Neural cell (in vitro differentiated cells): ENCODE results near the gene TOP1. TPM values are rescaled to one million over a fixed set of nuclear protein-coding genes. Genes with fewer than 3 reads are reported as not detected.

Experiments used
- H2AFZ ChIP-seq: fragments of 200-600, 300-800 bp; sonication (generic), shearing (Covaris generic); 2 replicates; pipeline ENCODE4 v1.6.0; 2014; ENCODE audit warnings: low read depth, mild to moderate bottlenecking, antibody characterized with exemption, low read length, moderate library complexity
- H3F3A ChIP-seq: fragments of 200-600 bp; shearing (Covaris generic); 2 replicates; pipeline ENCODE4 v1.6.1; 2016; ENCODE audit warnings: mild to moderate bottlenecking, moderate library complexity, mixed read lengths, antibody characterized with exemption, low read length; ENCODE audit not compliant: insufficient read depth, poor library complexity, severe bottlenecking
- H3K27ac ChIP-seq: fragments of 200-600, 300-800 bp; sonication (generic), shearing (Covaris generic); 2 replicates; pipeline ENCODE4 v1.5.1; 2014; ENCODE audit warnings: mild to moderate bottlenecking, low read length, moderate library complexity
- H3K27me3 ChIP-seq: fragments of 300-800, 200-600 bp; sonication (generic), shearing (Covaris generic); 2 replicates; pipeline ENCODE4 v1.6.0; 2014; ENCODE audit warnings: mild to moderate bottlenecking, low read depth, low read length, moderate library complexity; ENCODE audit not compliant: insufficient read depth
- H3K36me3 ChIP-seq: fragments of 300-800, 200-600 bp; sonication (generic), shearing (Covaris generic); 2 replicates; pipeline ENCODE4 v1.5.1; 2014; ENCODE audit warnings: mild to moderate bottlenecking, antibody characterized with exemption, low read length, moderate library complexity; ENCODE audit not compliant: insufficient read depth
- H3K4me2 ChIP-seq: fragments of 300-800, 200-600 bp; sonication (generic), shearing (Covaris generic); 2 replicates; pipeline ENCODE4 v1.6.0; 2014; ENCODE audit warnings: mild to moderate bottlenecking, low read length
- H3K4me3 ChIP-seq: fragments of 300-800, 200-600 bp; sonication (generic), shearing (Covaris generic); 2 replicates; pipeline ENCODE4 v1.5.1; 2014; ENCODE audit warnings: mild to moderate bottlenecking, low read length, moderate library complexity
- H3K79me2 ChIP-seq: fragments of 200-600 bp; shearing (Covaris generic); replicated peaks from 2 replicates; pipeline ENCODE4 v1.6.0; 2014; ENCODE audit warnings: mild to moderate bottlenecking, low read length, moderate library complexity; ENCODE audit not compliant: insufficient read depth
- H3K9ac ChIP-seq: fragments of 300-800, 200-600 bp; sonication (generic), shearing (Covaris generic); 2 replicates; pipeline ENCODE4 v1.6.1; 2016; ENCODE audit warnings: mild to moderate bottlenecking, low read length, mixed read lengths
- H3K9me2 ChIP-seq: fragments of 200-600 bp; shearing (Covaris generic); 2 replicates; pipeline ENCODE4 v1.6.1; 2016; ENCODE audit warnings: mild to moderate bottlenecking, low read length, mixed read lengths; ENCODE audit not compliant: insufficient read depth
- H3K9me3 ChIP-seq: fragments of 200-600, 300-800 bp; sonication (generic), shearing (Covaris generic); 2 replicates; pipeline ENCODE4 v1.6.1; 2016; ENCODE audit warnings: mild to moderate bottlenecking, mixed run types, low read length, moderate library complexity, mixed read lengths
- H4K20me1 ChIP-seq: fragments of 200-600 bp; shearing (Covaris generic); 2 replicates; pipeline ENCODE4 v1.6.1; 2016; ENCODE audit warnings: mild to moderate bottlenecking, mixed run types; ENCODE audit not compliant: insufficient read depth
- EP300 ChIP-seq: fragments of 450-650 bp; conservative IDR thresholded peaks from 2 replicates; pipeline ENCODE4 v1.6.1; 2014; ENCODE audit warnings: antibody characterized with exemption, mild to moderate bottlenecking, moderate library complexity; ENCODE audit not compliant: poor library complexity, severe bottlenecking
- EZH2 ChIP-seq: fragments of 200-600, 300-800 bp; shearing (Covaris generic), sonication (generic); IDR thresholded peaks from 2 replicates; pipeline ENCODE4 v1.6.1; 2014; ENCODE audit warnings: antibody characterized with exemption, low read length, borderline replicate concordance, mild to moderate bottlenecking; ENCODE audit not compliant: insufficient read depth, poor library complexity, severe bottlenecking
- MXI1 ChIP-seq: fragments of 450-650 bp; conservative IDR thresholded peaks from 2 replicates; pipeline ENCODE4 v1.6.1; 2014; ENCODE audit warnings: antibody characterized with exemption, mild to moderate bottlenecking; ENCODE audit not compliant: poor library complexity, severe bottlenecking
- POLR2AphosphoS5 ChIP-seq: IDR thresholded peaks from 2 replicates; pipeline ENCODE4 v1.6.1; 2012
- RAD21 ChIP-seq: fragments of 450-650 bp; conservative IDR thresholded peaks from 2 replicates; pipeline ENCODE4 v1.6.1; 2014; ENCODE audit warnings: antibody characterized with exemption, mild to moderate bottlenecking, moderate library complexity
- SMC3 ChIP-seq: fragments of 450-650 bp; conservative IDR thresholded peaks from 2 replicates; pipeline ENCODE4 v1.6.1; 2014; ENCODE audit warnings: antibody characterized with exemption, mild to moderate bottlenecking, moderate library complexity; ENCODE audit not compliant: poor library complexity
- TAF1 ChIP-seq: IDR thresholded peaks from 2 replicates; pipeline ENCODE4 v1.6.1; 2012; ENCODE audit warnings: low read depth
- polyA plus RNA-seq: library from polyadenylated mRNA; depleted of rRNA; stranded (reverse); fragments of >200 nt; gene quantifications from 2 replicates; pipeline ENCODE4 v1.2.3, GENCODE V29; 2014
- TF ChIP-seq, protein P1 (sequence below): IDR thresholded peaks from 2 replicates; pipeline ENCODE4 v1.6.1; 2012; ENCODE audit warnings: borderline replicate concordance
- TF ChIP-seq, protein P2 (sequence below): fragments of 450-650 bp; IDR thresholded peaks from 2 replicates; pipeline ENCODE4 v1.5.1; 2014; ENCODE audit warnings: antibody characterized with exemption, mild to moderate bottlenecking, moderate library complexity; ENCODE audit not compliant: poor library complexity, severe bottlenecking

TOP1 gene
- polyA plus RNA-seq, 1 donor from 2014 or later: 33.2 TPM

DNA sequence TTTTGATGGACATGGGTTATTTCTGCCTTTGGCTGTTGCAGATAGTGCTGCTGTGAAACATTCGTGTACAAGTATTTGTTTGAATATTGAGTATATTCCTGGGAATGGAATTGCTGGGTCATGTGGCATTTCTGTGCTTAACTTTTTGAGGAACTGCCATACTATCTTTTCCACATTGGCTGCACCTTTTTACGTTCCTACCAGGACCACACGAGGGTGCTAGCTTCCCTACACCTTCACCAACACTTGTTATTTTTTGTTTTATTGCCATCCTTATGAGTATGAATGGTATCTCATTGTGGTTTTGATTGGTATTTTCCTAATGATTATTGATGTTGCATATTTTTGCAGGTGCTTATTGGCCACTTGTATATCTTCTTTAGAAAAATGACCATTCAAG is 60.9 kb downstream of the TOP1 start:
- H3K4me2 ChIP-seq: no peak overlapping the region
- H3K27me3 ChIP-seq: no peaks in the 10 kb centered on the region
- H4K20me1 ChIP-seq: no peaks in the 10 kb centered on the region
- no peaks in the 10 kb centered on the region for H3K9me3 ChIP-seq
- H3K27ac ChIP-seq: no peak overlapping the region
- peaks cover 11% of the 10 kb centered on the region for H3K36me3 ChIP-seq
- no peaks in the 10 kb centered on the region for H3K79me2 ChIP-seq
- no peak overlapping the region for H3K9ac ChIP-seq
- H3F3A ChIP-seq: no peaks in the 10 kb centered on the region
- H3K4me3 ChIP-seq: no peak overlapping the region
- H3K9me2 ChIP-seq: no peaks in the 10 kb centered on the region
- H2AFZ ChIP-seq: no peak overlapping the region
- TF ChIP-seq MXI1 (no peak), POLR2AphosphoS5 (no peak), TAF1 (no peak), EZH2 (no peak), EP300 (no peak), SMC3 (no peak), RAD21 (no peak)
- TF ChIP-seq, protein P1, sequence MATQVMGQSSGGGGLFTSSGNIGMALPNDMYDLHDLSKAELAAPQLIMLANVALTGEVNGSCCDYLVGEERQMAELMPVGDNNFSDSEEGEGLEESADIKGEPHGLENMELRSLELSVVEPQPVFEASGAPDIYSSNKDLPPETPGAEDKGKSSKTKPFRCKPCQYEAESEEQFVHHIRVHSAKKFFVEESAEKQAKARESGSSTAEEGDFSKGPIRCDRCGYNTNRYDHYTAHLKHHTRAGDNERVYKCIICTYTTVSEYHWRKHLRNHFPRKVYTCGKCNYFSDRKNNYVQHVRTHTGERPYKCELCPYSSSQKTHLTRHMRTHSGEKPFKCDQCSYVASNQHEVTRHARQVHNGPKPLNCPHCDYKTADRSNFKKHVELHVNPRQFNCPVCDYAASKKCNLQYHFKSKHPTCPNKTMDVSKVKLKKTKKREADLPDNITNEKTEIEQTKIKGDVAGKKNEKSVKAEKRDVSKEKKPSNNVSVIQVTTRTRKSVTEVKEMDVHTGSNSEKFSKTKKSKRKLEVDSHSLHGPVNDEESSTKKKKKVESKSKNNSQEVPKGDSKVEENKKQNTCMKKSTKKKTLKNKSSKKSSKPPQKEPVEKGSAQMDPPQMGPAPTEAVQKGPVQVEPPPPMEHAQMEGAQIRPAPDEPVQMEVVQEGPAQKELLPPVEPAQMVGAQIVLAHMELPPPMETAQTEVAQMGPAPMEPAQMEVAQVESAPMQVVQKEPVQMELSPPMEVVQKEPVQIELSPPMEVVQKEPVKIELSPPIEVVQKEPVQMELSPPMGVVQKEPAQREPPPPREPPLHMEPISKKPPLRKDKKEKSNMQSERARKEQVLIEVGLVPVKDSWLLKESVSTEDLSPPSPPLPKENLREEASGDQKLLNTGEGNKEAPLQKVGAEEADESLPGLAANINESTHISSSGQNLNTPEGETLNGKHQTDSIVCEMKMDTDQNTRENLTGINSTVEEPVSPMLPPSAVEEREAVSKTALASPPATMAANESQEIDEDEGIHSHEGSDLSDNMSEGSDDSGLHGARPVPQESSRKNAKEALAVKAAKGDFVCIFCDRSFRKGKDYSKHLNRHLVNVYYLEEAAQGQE: no peak
- TF ChIP-seq, protein P2, sequence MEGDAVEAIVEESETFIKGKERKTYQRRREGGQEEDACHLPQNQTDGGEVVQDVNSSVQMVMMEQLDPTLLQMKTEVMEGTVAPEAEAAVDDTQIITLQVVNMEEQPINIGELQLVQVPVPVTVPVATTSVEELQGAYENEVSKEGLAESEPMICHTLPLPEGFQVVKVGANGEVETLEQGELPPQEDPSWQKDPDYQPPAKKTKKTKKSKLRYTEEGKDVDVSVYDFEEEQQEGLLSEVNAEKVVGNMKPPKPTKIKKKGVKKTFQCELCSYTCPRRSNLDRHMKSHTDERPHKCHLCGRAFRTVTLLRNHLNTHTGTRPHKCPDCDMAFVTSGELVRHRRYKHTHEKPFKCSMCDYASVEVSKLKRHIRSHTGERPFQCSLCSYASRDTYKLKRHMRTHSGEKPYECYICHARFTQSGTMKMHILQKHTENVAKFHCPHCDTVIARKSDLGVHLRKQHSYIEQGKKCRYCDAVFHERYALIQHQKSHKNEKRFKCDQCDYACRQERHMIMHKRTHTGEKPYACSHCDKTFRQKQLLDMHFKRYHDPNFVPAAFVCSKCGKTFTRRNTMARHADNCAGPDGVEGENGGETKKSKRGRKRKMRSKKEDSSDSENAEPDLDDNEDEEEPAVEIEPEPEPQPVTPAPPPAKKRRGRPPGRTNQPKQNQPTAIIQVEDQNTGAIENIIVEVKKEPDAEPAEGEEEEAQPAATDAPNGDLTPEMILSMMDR: no peak

DNA sequence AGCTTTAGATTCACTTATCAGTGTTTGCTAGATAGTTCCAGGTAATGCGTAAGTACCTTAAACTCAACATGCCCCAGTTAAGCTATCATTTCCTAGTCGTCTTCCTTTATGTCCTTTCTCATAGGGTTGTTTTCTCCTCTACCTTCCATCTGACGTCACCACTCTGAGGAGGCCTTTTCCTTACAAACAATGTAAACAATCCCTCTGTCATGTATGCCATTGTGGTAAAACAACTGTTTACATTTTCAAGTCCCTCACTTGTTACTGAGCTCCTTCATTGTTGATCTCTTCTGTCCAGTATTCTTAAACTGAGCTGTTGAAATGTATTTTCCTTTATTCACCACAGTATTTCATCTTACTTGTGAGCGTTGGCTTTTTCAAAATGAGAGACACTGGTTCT is 63.3 kb downstream of the TOP1 start:
- Histone ChIP-seq H3K9me3 (no peaks in the 10 kb centered on the region), H4K20me1 (no peaks in the 10 kb centered on the region), H2AFZ (no peak overlapping the region), H3K27ac (no peak overlapping the region), H3K4me2 (no peak overlapping the region), H3K9ac (no peak overlapping the region), H3K27me3 (no peaks in the 10 kb centered on the region), H3K4me3 (no peak overlapping the region), H3K36me3 (peaks cover 8% of the 10 kb centered on the region), H3K9me2 (no peaks in the 10 kb centered on the region), H3K79me2 (no peaks in the 10 kb centered on the region), H3F3A (no peaks in the 10 kb centered on the region)
- TF ChIP-seq RAD21 (no peak), SMC3 (no peak), EZH2 (no peak), POLR2AphosphoS5 (no peak), TAF1 (no peak), MXI1 (no peak), EP300 (no peak)
- TF ChIP-seq, protein P2: no peak
- TF ChIP-seq, protein P1: no peak
